Fibroblast of lung (primary cell): ENCODE data around the gene EDN2.

Experiments used
- EZH2 ChIP-seq: IDR thresholded peaks from 2 replicates; pipeline ENCODE4 v1.5.1; 2012; ENCODE audit warnings: low read length, control low read depth, mild to moderate bottlenecking; ENCODE audit errors: missing control alignments
- TF ChIP-seq, protein P1 (sequence below), 2 donors: IDR thresholded peaks in 1 of 2; conservative IDR thresholded peaks in 1 of 2; 1 replicate in 1 of 2; 2 replicates in 1 of 2; pipeline ENCODE4 v1.5.1; 2011 to 2012; ENCODE audit warnings: low read length in 2 of 2, control low read depth in 1 of 2, inconsistent platforms in 1 of 2, low read depth in 1 of 2, mild to moderate bottlenecking in 1 of 2

DNA sequence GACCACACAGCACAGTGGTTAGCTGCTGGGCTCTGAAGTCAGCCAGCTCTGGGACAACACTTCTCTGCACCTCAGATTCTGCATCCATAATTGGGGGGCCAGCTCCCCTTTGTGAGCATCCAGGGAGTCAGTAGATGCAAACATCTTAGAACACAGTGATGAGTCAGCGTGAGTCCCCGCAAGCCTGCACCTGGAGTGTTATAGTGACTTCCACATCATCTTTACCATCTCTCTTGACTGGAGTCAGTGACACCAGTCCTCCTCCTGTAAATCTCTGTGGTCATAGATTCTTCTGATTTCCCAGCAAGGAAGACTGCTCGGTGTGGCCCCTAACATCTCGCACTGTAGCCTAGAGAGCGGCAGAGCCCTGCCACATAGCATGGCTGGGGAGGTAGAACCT lies 13.9 kb upstream of the EDN2 start:
- TF ChIP-seq, protein P1, sequence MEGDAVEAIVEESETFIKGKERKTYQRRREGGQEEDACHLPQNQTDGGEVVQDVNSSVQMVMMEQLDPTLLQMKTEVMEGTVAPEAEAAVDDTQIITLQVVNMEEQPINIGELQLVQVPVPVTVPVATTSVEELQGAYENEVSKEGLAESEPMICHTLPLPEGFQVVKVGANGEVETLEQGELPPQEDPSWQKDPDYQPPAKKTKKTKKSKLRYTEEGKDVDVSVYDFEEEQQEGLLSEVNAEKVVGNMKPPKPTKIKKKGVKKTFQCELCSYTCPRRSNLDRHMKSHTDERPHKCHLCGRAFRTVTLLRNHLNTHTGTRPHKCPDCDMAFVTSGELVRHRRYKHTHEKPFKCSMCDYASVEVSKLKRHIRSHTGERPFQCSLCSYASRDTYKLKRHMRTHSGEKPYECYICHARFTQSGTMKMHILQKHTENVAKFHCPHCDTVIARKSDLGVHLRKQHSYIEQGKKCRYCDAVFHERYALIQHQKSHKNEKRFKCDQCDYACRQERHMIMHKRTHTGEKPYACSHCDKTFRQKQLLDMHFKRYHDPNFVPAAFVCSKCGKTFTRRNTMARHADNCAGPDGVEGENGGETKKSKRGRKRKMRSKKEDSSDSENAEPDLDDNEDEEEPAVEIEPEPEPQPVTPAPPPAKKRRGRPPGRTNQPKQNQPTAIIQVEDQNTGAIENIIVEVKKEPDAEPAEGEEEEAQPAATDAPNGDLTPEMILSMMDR (conservative IDR thresholded peaks at IDR 0.05 in 1 of 2, IDR thresholded peaks at IDR 0.05 in 1 of 2; ENCODE audit: low read depth in 1 of 2, low read length in 2 of 2), result no peak
- TF ChIP-seq EZH2, result no peak
